ENCODE results near the gene TCEAL5.
A peak's percentile ranks its signal among the peaks of the same experiment; 100 is the strongest.
"Not testable (repeated sequence)": the region's sequence is repeated elsewhere in the genome, so short reads cannot be mapped to it uniquely, and the experiment has no call there.

Gene TCEAL5

GRCh38 chrX:103235608-103236007 lies 40.9 kb downstream of the TCEAL5 start:
- not testable (repeated sequence) for H3K27ac ChIP-seq (ENCODE audit: low read depth in 2 of 2, low read length in 2 of 2); H3K27me3 ChIP-seq (ENCODE audit: control insufficient read depth in 2 of 2, insufficient read depth in 2 of 2, low read length in 2 of 2); H3K36me3 ChIP-seq (ENCODE audit: control insufficient read depth in 2 of 2, insufficient read depth in 2 of 2, low read length in 2 of 2); H3K4me3 ChIP-seq (ENCODE audit: low read length in 2 of 2); H3K9ac ChIP-seq (ENCODE audit: low read depth in 1 of 2, low read length in 2 of 2); H3K4me1 ChIP-seq (ENCODE audit: control insufficient read depth in 2 of 2, insufficient read depth in 2 of 2, low read length in 2 of 2); H3K9me3 ChIP-seq (ENCODE audit: control insufficient read depth in 2 of 2, low read length in 2 of 2)

- H3K36me3 ChIP-seq (ENCODE audit: control insufficient read depth in 2 of 2, insufficient read depth in 2 of 2, low read length in 2 of 2), result no peaks in the 10 kb centered on the region
- no peaks in the 10 kb centered on the region for H3K9me3 ChIP-seq (ENCODE audit: control insufficient read depth in 2 of 2, low read length in 2 of 2)
- H3K27me3 ChIP-seq (ENCODE audit: control insufficient read depth in 2 of 2, insufficient read depth in 2 of 2, low read length in 2 of 2), result no peaks in the 10 kb centered on the region
- peaks cover 3 to 4% of the 10 kb centered on the region in 2 donors for H3K4me1 ChIP-seq (ENCODE audit: control insufficient read depth in 2 of 2, insufficient read depth in 2 of 2, low read length in 2 of 2)
- no peak overlapping the region for H3K4me3 ChIP-seq (ENCODE audit: low read length in 2 of 2)
- no peak overlapping the region for H3K9ac ChIP-seq (ENCODE audit: low read depth in 1 of 2, low read length in 2 of 2)
- no peak overlapping the region for H3K27ac ChIP-seq (ENCODE audit: low read depth in 2 of 2, low read length in 2 of 2)
Measured at GRCh38 chrX:103234869-103235268, 41.7 kb downstream of the TCEAL5 start.

- Histone ChIP-seq H3K27me3 (ENCODE audit: control insufficient read depth in 2 of 2, insufficient read depth in 2 of 2, low read length in 2 of 2) (peaks cover 0 to 3% of the 10 kb centered on the region in 2 donors), H3K27ac (ENCODE audit: low read depth in 2 of 2, low read length in 2 of 2) (peak overlapping the region in 1 of 2 donors; percentile 31), H3K4me1 (ENCODE audit: control insufficient read depth in 2 of 2, insufficient read depth in 2 of 2, low read length in 2 of 2) (peaks cover 3 to 4% of the 10 kb centered on the region in 2 donors), H3K9ac (ENCODE audit: low read depth in 1 of 2, low read length in 2 of 2) (no peak overlapping the region), H3K36me3 (ENCODE audit: control insufficient read depth in 2 of 2, insufficient read depth in 2 of 2, low read length in 2 of 2) (no peaks in the 10 kb centered on the region), H3K9me3 (ENCODE audit: control insufficient read depth in 2 of 2, low read length in 2 of 2) (no peaks in the 10 kb centered on the region), H3K4me3 (ENCODE audit: low read length in 2 of 2) (no peak overlapping the region)
Measured at GRCh38 chrX:103233263-103233662, 43.3 kb downstream of the TCEAL5 start.

- H3K27me3 ChIP-seq (ENCODE audit: control insufficient read depth in 2 of 2, insufficient read depth in 2 of 2, low read length in 2 of 2); H3K27ac ChIP-seq (ENCODE audit: low read depth in 2 of 2, low read length in 2 of 2); H3K36me3 ChIP-seq (ENCODE audit: control insufficient read depth in 2 of 2, insufficient read depth in 2 of 2, low read length in 2 of 2); H3K9me3 ChIP-seq (ENCODE audit: control insufficient read depth in 2 of 2, low read length in 2 of 2); H3K9ac ChIP-seq (ENCODE audit: low read depth in 1 of 2, low read length in 2 of 2); H3K4me3 ChIP-seq (ENCODE audit: low read length in 2 of 2); H3K4me1 ChIP-seq (ENCODE audit: control insufficient read depth in 2 of 2, insufficient read depth in 2 of 2, low read length in 2 of 2): not testable (repeated sequence)
Measured at GRCh38 chrX:103225918-103226317, 50.6 kb downstream of the TCEAL5 start.

All from mucosa of rectum (tissue), 2 donors.